ENCODE measurements around the gene GAS1.

GRCh38 chr9:86901511-86901910 is 45.8 kb downstream of the GAS1 start:
- no peak for TF ChIP-seq POLR2AphosphoS5 (IDR thresholded peaks at IDR 0.05; ENCODE audit: low read depth, low read length)
- no peak for TF ChIP-seq SIN3A (IDR thresholded peaks at IDR 0.05; ENCODE audit: borderline replicate concordance, insufficient read depth, low read depth, low read length)
- TF ChIP-seq CTCF (IDR thresholded peaks at IDR 0.05) = no peak
- TF ChIP-seq TCF7L2 (IDR thresholded peaks at IDR 0.05; ENCODE audit: low read depth, low read length) = no peak
